ENCODE data around the gene OCSTAMP. TPM values are rescaled to one million over a fixed set of nuclear protein-coding genes. Genes with fewer than 3 reads are reported as not detected.
A peak's percentile ranks its signal among the peaks of the same experiment; 100 is the strongest.

The OCSTAMP gene
- total and polyA plus RNA-seq, 12 donors: 0.16 to 0.17 TPM; not detected in 10

DNA sequence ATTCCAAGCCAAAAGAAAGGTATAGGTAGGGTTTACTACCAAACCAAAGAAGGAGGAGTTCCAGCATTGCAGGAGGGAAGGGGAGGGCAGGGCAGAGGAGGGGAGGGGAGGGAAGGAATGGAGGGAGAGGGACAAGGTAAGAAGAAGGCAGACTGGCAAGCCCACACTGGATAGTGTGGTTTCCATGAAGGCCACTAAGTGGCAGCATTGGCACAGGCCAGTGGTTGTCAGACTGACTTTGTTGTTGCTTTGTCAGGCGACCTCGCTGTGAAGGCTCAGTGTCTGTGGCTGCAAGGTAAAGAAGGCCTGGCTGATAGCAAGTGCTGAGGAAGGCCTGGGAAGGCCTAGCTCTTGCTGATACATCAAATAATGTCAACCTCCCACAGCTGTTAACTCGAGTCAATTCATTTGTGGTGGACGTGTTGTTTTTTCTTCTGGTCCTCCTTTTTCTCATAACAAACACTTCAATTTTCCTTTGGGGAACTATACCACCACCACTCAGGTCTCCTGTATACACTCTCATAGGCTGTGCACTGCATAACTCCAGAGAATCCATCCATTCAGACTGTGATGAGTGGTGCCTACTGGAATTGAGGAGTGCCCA is 29.4 kb downstream of the OCSTAMP start:
- WGBS, 4 donors: 20 to 29% (median 25%) methylated on average over 4 of the region's 4 CpGs
- no peaks in the 10 kb centered on the region for H3K36me3 ChIP-seq (replicated peaks in 1 of 2)
- peak; percentile 63 to 89 (median 78) for DNase-seq
- H3K4me3 ChIP-seq: no peak overlapping the region
- H3K9me3 ChIP-seq (replicated peaks in 1 of 3): no peaks in the 10 kb centered on the region
- H3K4me1 ChIP-seq (replicated peaks in 1 of 2): no peaks in the 10 kb centered on the region
- no peak overlapping the region for H3K27ac ChIP-seq
- intact Hi-C loops (cut with DNase I): loop anchor here in 1 of 2 donors (5.0 kb wide), 1 partner anchor 161 kb away; no protein-coding TSS in a partner anchor
- peaks cover 10% of the 10 kb centered on the region for H3K27me3 ChIP-seq
- no peak for TF ChIP-seq POLR2A (IDR thresholded peaks at IDR 0.05)
- peak; percentile 52 to 91 (median 78) for TF ChIP-seq CTCF (IDR thresholded peaks at IDR 0.05)

- peaks cover 11% of the 10 kb centered on the region for H3K27me3 ChIP-seq
- intact Hi-C loops (cut with DNase I): loop anchor here in 1 of 2 donors (5.0 kb wide), 1 partner anchor 162 kb away; no protein-coding TSS in a partner anchor
- no peak overlapping the region for H3K27ac ChIP-seq
- H3K36me3 ChIP-seq (replicated peaks in 1 of 2): no peaks in the 10 kb centered on the region
- TF ChIP-seq CTCF (IDR thresholded peaks at IDR 0.05) (no peak), POLR2A (IDR thresholded peaks at IDR 0.05) (no peak)
- no peaks in the 10 kb centered on the region for H3K9me3 ChIP-seq (replicated peaks in 1 of 3)
- H3K4me3 ChIP-seq: no peak overlapping the region
- DNase-seq: no peak
- no peaks in the 10 kb centered on the region for H3K4me1 ChIP-seq (replicated peaks in 1 of 2)
- WGBS, 4 donors: 73 to 87% (median 77%) methylated on average over 4 of the region's 4 CpGs
Measured at GRCh38 chr20:46520540-46520939, 29.9 kb downstream of the OCSTAMP start.

GRCh38 chr20:46519471-46520068 is 30.9 kb downstream of the OCSTAMP start:
- Histone ChIP-seq H3K27ac (no peak overlapping the region), H3K9me3 (replicated peaks in 1 of 3) (no peaks in the 10 kb centered on the region), H3K36me3 (replicated peaks in 1 of 2) (no peaks in the 10 kb centered on the region), H3K4me1 (replicated peaks in 1 of 2) (no peaks in the 10 kb centered on the region), H3K4me3 (no peak overlapping the region), H3K27me3 (peaks cover 15% of the 10 kb centered on the region)
- DNase-seq: no peak
- 63 to 73% (median 68%) methylated on average over 3 of the region's 3 CpGs for WGBS, 4 donors
- intact Hi-C loops (cut with DNase I): loop anchor here in 1 of 2 donors (5.0 kb wide), 1 partner anchor 163 kb away; no protein-coding TSS in a partner anchor
- no peak for TF ChIP-seq POLR2A (IDR thresholded peaks at IDR 0.05)
- no peak for TF ChIP-seq CTCF (IDR thresholded peaks at IDR 0.05)

DNA sequence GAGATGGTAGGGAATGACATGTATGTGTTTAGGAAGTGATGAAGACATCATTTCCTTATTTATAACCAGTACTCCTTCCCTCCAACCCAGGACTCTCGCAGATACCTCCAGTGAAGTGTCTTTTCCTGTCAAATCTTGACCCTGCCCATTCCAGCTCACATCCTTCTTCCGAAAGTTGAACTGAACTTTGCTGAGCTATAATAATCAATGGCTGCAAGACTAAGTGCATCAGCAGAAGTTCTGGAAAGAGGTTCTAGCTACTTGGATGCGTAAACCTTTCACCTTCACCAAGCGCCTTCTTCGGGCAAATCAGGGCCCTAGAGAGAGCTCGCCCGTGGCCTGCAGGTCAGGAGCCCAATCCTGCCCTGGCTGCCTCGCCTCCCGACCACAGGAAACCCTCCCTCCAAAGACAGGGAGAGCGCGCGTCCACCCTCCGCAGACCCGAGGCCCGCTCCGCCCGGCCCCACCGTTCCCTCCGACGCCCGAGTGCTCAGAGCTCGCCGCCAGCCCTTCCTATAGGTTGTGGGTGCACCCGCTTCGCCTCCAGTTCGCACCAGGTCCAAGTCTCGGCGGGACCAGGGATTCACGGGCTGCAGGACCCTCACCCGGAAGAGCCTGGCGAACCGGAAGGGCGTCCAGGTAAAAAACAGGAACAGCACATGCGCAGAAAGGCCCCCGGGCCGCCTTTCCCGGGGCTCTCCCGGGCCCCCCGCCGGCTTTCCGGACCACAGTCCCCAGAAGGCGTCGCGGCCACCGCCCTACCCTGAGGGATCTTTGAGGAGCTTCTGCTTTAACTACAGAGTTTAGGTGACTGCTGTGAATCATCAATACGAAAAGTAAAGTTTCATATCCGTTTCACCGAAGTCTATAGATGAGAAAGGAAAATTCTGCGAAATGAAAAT is 37.3 kb downstream of the OCSTAMP start, which contains the start of gene ZNF334:
TSS of gene ZNF334 (minus strand) at position 617 of the 902 bp plus-strand sequence. CDS start 1,457 bp downstream, outside the sequence.
- H3K27ac ChIP-seq: peak within 1 kb of the TSS in 3 of 5 donors; percentile 8 to 70 (median 64)
- TF ChIP-seq POLR2A (IDR thresholded peaks at IDR 0.05) (peak in 1 of 2 donors; percentile 13), CTCF (IDR thresholded peaks at IDR 0.05) (no peak)
- peaks cover 10 to 11% of the 10 kb centered on the region in 2 donors for H3K4me1 ChIP-seq (replicated peaks in 1 of 2)
- peak within 1 kb of the TSS; percentile 10 to 78 (median 56) for H3K4me3 ChIP-seq
- peaks cover 14% of the 10 kb centered on the region for H3K27me3 ChIP-seq
- 3 to 11% (median 7%) methylated on average over 11 to 49 of the region's 49 CpGs for WGBS, 4 donors
- H3K9me3 ChIP-seq (replicated peaks in 1 of 3): no peaks in the 10 kb centered on the region
- peak; percentile 51 to 82 (median 67) for DNase-seq
- intact Hi-C loops (cut with DNase I): no loop called here
- no peaks in the 10 kb centered on the region for H3K36me3 ChIP-seq (replicated peaks in 1 of 2)

All from adrenal gland (tissue), 12 donors.